GM18907 (cell line): ENCODE results near the gene PPP1R12C.

Experiments
- ATAC-seq: cut with Tn5 transposase; IDR thresholded peaks from one replicate; pipeline ENCODE4 v1.9.1; 2021; ENCODE audit warnings: mild to moderate bottlenecking, moderate library complexity; ENCODE audit not compliant: unreplicated experiment

PPP1R12C gene

DNA sequence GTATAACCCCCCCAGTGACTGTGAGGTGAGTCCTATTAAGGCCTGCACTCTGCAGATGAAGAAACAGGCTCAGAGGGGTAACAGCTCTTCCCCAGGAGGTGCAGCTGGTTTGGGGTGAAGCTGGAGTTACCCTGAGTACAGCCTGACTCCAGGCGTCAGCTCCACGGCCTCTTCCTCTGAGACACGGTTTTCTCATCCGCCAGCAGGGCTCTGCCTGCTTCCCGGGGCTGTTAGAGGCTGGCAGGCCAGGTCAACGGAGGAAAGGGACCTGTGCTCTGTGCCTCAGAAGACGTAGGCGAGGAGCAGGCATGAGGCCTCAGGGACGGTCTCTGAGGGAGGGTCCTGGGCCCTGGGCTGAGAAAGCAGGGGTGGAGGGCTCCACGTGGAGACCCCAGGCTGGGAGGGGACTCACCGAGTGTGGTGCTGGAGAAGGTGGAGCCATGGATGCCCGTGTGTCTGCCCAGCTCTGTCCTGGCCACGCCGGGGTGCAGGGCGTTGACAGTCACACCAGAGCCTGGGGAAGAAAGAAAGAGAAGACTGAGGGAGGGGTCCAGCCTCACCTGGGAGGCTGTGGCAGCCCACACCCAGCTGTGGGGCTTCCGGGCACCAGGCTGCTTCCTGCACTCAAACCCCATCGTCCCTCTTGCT lies 70.3 kb downstream of the PPP1R12C start:
- ATAC-seq, result no peak

DNA sequence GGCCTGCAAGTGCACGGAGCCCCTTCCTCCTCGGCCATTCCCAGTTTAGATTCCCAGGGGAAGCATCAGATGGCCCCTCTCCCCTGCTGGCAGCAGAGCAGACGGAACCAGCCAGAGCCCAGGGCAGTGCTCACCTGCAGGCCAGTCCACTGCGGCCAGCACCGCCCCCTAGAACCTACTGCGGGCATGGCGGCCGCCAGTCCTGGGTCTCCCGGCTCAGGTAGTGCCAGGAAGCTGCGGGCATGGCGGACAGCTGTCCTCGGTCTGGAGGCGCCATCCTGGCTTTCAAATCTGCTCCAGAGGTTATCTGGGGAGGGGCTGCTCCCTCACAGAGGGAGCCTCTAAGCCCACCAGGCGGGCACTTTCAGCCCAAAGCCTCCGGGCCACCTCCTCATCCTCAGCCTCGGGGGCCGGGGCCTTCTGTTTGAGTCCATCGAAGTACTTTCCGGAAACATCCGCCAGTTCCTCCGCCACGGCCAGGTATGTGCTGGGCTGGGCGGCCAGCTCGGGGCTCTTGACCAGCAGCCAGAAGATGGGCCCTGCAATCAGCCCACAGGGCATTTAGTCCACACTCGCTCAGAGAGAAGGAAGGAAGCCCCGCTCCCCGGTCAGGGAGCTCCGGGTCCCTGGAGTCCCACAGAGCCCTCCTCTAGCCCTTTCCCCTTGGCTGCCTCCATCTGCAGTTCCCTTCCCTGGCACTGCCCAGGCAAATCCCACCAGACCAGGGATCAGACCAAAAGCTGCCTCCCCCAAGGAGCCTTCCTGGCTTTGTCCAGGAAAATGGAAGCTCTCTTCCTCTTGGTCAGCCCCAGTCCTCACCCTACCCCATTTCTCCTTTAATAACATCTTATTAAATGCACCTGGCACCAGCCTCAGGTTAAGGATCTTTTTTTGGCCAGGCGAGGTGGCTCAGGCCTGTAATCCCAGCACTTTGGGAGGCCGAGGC lies 72.4 kb downstream of the PPP1R12C start:
- ATAC-seq, result no peak

DNA sequence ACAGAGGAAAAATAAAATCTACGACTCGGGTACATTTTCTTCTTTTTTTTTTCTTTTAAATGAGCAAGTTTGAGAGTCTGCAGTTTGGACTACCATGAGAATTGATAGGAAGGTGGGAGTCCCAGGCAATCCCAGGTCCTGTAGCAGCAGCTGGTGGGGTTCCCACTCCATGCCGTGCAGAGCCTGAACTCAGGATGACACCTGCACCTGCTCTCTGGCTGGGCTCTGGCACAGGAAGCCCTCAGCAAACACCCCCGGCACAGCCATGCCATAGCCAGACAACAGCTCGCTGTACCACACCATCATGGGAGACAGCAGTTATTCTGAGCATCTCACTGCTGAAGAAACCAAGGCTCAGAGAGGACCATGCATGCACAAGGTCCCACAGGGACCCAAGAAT lies 73.2 kb downstream of the PPP1R12C start:
- no peak for ATAC-seq

DNA sequence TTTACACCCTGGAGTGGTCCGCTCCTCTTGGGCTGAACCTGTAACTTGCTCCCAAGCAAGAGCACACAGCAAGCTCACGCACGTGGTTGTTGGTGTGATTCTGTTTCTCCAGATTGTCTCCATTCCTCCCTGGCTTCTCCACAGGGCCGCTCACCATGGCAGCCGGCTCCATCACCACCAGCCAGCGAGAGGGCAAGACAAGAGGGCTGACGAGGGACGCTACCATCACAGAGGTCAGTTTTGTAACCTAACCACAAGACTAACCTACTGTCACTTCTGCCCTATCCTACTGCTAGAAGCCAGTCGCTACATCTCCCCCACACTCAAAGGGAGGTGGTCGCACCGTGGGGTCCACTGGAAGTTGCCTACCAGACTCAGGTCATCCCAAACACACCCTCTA lies 74.7 kb downstream of the PPP1R12C start:
- ATAC-seq, result no peak

DNA sequence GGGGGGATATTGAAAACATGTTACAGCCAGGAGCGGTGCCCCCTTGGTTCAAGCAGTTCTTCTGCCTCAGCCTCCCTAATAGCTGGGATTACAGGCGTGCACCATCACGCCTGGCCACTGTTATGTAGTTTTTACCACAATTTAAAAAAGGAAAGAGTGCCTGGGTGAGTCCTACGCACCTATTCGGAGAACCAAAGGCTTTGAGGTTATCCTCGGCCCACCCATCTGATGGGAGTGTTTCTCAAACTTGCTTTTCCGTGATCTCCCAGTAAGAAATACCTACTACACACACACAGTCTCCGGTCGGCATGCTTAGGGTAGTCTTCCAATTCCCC lies 75.1 kb downstream of the PPP1R12C start:
- ATAC-seq, result no peak

DNA sequence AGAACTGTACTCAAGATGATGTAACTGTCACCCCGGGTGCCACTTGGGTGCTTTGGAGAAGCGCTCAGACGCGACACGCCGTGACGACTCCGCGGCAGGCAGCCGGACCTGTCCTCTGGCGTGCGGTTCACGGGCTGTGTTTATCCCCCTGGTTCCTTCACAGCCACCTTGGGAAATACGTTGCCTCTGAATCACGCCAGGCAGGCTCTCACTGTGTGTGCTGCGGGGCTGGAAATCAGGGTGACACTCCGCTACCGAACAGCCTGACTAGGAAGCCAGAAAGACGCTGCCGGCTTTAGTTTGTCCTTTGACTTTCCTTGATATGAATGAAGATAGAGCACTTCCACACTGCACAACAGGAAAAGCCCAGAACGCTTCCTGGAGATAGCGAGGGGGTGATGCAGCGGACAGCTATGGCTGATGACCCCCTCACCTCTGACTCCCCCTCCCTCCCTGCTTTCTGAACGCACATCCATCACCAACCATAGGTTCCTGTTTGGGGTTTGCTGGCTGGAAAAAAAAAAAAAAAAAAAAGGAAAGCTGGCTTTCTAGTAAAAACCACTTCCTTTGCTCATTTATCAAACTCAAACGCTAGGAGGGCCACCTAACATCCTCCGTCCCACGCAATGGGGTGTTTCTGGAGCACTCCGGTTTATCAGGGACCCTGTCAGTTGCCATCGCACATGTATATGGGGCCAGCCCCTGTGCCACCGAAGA lies 75.7 kb downstream of the PPP1R12C start:
- no peak for ATAC-seq

DNA sequence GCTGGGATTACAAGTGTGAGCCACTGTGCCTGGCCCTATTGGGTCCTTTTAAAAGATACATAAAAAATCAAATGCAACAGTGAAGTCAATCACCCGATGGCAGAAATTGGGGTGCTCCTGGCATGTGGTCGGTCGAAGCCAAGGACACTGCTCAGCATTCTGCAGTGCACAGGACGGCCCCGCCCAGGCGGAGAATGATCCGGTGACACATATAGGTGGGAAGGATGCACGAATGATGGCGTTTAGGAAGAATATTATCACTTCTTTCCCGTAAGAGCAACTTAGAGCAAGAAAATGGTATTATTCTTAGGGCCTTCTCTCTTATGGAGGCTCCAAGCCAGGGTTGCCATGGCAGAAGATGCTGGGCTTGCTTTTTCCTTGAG lies 76.2 kb downstream of the PPP1R12C start:
- no peak for ATAC-seq
